Skeletal muscle satellite cell (primary cell): ENCODE results near the gene RPL15.
"Not testable (repeated sequence)": the region's sequence is repeated elsewhere in the genome, so short reads cannot be mapped to it uniquely, and the experiment has no call there.

ENCODE experiments used
- H3K27me3 ChIP-seq: 2 replicates; pipeline ENCODE4 v1.7.0; 2013; ENCODE audit warnings: low read length; ENCODE audit not compliant: control insufficient read depth, insufficient read depth
- H3K36me3 ChIP-seq: 2 replicates; pipeline ENCODE4 v1.7.0; 2013; ENCODE audit warnings: mild to moderate bottlenecking, control low read depth, low read length; ENCODE audit not compliant: insufficient read depth
- H3K4me1 ChIP-seq: 2 replicates; pipeline ENCODE4 v1.7.0; 2013; ENCODE audit warnings: low read length; ENCODE audit not compliant: control insufficient read depth, insufficient read depth
- H3K4me2 ChIP-seq: 2 replicates; pipeline ENCODE4 v1.7.0; 2013; ENCODE audit warnings: mild to moderate bottlenecking, low read length
- H3K4me3 ChIP-seq: 2 replicates; pipeline ENCODE4 v1.7.0; 2013; ENCODE audit warnings: low read length
- H3K9ac ChIP-seq: 2 replicates; pipeline ENCODE4 v1.7.0; 2013; ENCODE audit warnings: mild to moderate bottlenecking, low read depth, low read length, moderate library complexity
- H3K9me3 ChIP-seq: replicated peaks from 2 replicates; pipeline ENCODE4 v1.7.0; 2013; ENCODE audit warnings: mild to moderate bottlenecking, control low read depth, low read length

The RPL15 gene

GRCh38 chr3:23894254-23895061 is 22.5 kb upstream of the RPL15 start:
- peaks cover 27% of the 10 kb centered on the region for H3K36me3 ChIP-seq
- H3K9ac ChIP-seq = no peak overlapping the region
- H3K4me2 ChIP-seq = no peak overlapping the region
- no peak overlapping the region for H3K4me3 ChIP-seq
- no peaks in the 10 kb centered on the region for H3K9me3 ChIP-seq
- no peaks in the 10 kb centered on the region for H3K4me1 ChIP-seq
- no peaks in the 10 kb centered on the region for H3K27me3 ChIP-seq

- H3K9ac ChIP-seq = no peak overlapping the region
- no peaks in the 10 kb centered on the region for H3K27me3 ChIP-seq
- H3K4me2 ChIP-seq = no peak overlapping the region
- H3K9me3 ChIP-seq = no peaks in the 10 kb centered on the region
- peaks cover 21% of the 10 kb centered on the region for H3K36me3 ChIP-seq
- H3K4me3 ChIP-seq = no peak overlapping the region
- H3K4me1 ChIP-seq = no peaks in the 10 kb centered on the region
Measured at GRCh38 chr3:23895181-23895580, 21.8 kb upstream of the RPL15 start.

GRCh38 chr3:23900744-23901143 is 16.2 kb upstream of the RPL15 start:
- no peaks in the 10 kb centered on the region for H3K4me1 ChIP-seq
- H3K36me3 ChIP-seq = peaks cover 17% of the 10 kb centered on the region
- no peak overlapping the region for H3K4me3 ChIP-seq

GRCh38 chr3:23904545-23904944 is 12.4 kb upstream of the RPL15 start:
- H3K36me3 ChIP-seq = peaks cover 13% of the 10 kb centered on the region
- H3K4me3 ChIP-seq = no peak overlapping the region
- no peaks in the 10 kb centered on the region for H3K9me3 ChIP-seq
- no peak overlapping the region for H3K9ac ChIP-seq
- no peak overlapping the region for H3K4me2 ChIP-seq
- H3K4me1 ChIP-seq = no peaks in the 10 kb centered on the region
- H3K27me3 ChIP-seq = no peaks in the 10 kb centered on the region

More at GRCh38 chr3:23900744-23901143, 16.2 kb upstream of the RPL15 start:
- Histone ChIP-seq H3K9ac (no peak overlapping the region), H3K27me3 (no peaks in the 10 kb centered on the region), H3K9me3 (no peaks in the 10 kb centered on the region), H3K4me2 (no peak overlapping the region)

GRCh38 chr3:23909341-23909740 is 7.6 kb upstream of the RPL15 start:
- H3K9ac ChIP-seq = no peak overlapping the region
- H3K4me1 ChIP-seq = peaks cover under 1% of the 10 kb centered on the region
- peaks cover 6% of the 10 kb centered on the region for H3K36me3 ChIP-seq
- H3K9me3 ChIP-seq = no peaks in the 10 kb centered on the region
- H3K4me3 ChIP-seq = no peak overlapping the region
- H3K27me3 ChIP-seq = no peaks in the 10 kb centered on the region
- H3K4me2 ChIP-seq = no peak overlapping the region

GRCh38 chr3:23911397-23911796 is 5.5 kb upstream of the RPL15 start:
- Histone ChIP-seq H3K27me3 (no peaks in the 10 kb centered on the region), H3K9ac (no peak overlapping the region), H3K36me3 (peaks cover 6% of the 10 kb centered on the region), H3K9me3 (no peaks in the 10 kb centered on the region), H3K4me1 (peaks cover 15% of the 10 kb centered on the region), H3K4me2 (no peak overlapping the region), H3K4me3 (no peak overlapping the region)

- not testable (repeated sequence) for H3K4me3 ChIP-seq, H3K36me3 ChIP-seq, H3K9ac ChIP-seq, H3K27me3 ChIP-seq, H3K4me2 ChIP-seq, H3K9me3 ChIP-seq
- peaks cover 15% of the 10 kb centered on the region for H3K4me1 ChIP-seq
Measured at GRCh38 chr3:23912335-23912734, 4.6 kb upstream of the RPL15 start.

- Histone ChIP-seq H3K4me3 (no peak overlapping the region), H3K4me1 (peaks cover 15% of the 10 kb centered on the region), H3K9ac (no peak overlapping the region), H3K36me3 (peaks cover 14% of the 10 kb centered on the region), H3K4me2 (no peak overlapping the region), H3K9me3 (no peaks in the 10 kb centered on the region), H3K27me3 (no peaks in the 10 kb centered on the region)
Measured at GRCh38 chr3:23913182-23913581, 3.8 kb upstream of the RPL15 start.

- no peak overlapping the region for H3K4me2 ChIP-seq
- no peak overlapping the region for H3K4me3 ChIP-seq
- no peak overlapping the region for H3K9ac ChIP-seq
- H3K27me3 ChIP-seq = no peaks in the 10 kb centered on the region
- peaks cover 18% of the 10 kb centered on the region for H3K4me1 ChIP-seq
- H3K9me3 ChIP-seq = no peaks in the 10 kb centered on the region
- H3K36me3 ChIP-seq = peaks cover 21% of the 10 kb centered on the region
Measured at GRCh38 chr3:23913873-23914743, 2.8 kb upstream of the RPL15 start.

- Histone ChIP-seq H3K4me3 (peak overlapping the region; percentile 96), H3K27me3 (no peaks in the 10 kb centered on the region), H3K4me2 (peak overlapping the region; percentile 90), H3K9ac (peak overlapping the region; percentile 99), H3K36me3 (peaks cover 33% of the 10 kb centered on the region), H3K4me1 (peaks cover 18% of the 10 kb centered on the region), H3K9me3 (no peaks in the 10 kb centered on the region)
Measured at GRCh38 chr3:23915537-23916108, 1.3 kb upstream of the RPL15 start.

GRCh38 chr3:23916152-23916885 is 613 bp upstream of the RPL15 start:
- Histone ChIP-seq H3K9ac (peak overlapping the region; percentile 99), H3K4me2 (peak overlapping the region; percentile 90), H3K4me3 (peak overlapping the region; percentile 96), H3K9me3 (no peaks in the 10 kb centered on the region), H3K27me3 (no peaks in the 10 kb centered on the region), H3K36me3 (peaks cover 39% of the 10 kb centered on the region), H3K4me1 (peaks cover 18% of the 10 kb centered on the region)
